Upper lobe of right lung (tissue), 1 donor: ENCODE results near the gene SLC25A21. TPM values are rescaled to one million over a fixed set of nuclear protein-coding genes. Genes with fewer than 3 reads are reported as not detected.
A peak's percentile ranks its signal among the peaks of the same experiment; 100 is the strongest.
"Not testable (repeated sequence)": the region's sequence is repeated elsewhere in the genome, so short reads cannot be mapped to it uniquely, and the experiment has no call there.

Source experiments
- ATAC-seq: fragments of 200-7000 bp; cut with Tn5 transposase; one replicate; pipeline ENCODE4 v1.9.1; 2020; ENCODE audit warnings: mild to moderate bottlenecking, moderate library complexity
- DNase-seq: peaks from one replicate; pipeline ENCODE4 v3.0.0-alpha.2; 2020
- H3K27ac ChIP-seq: fragments of 200-600 bp; one replicate; pipeline ENCODE4 v1.8.0; 2022
- H3K27me3 ChIP-seq: fragments of 200-600 bp; one replicate; pipeline ENCODE4 v1.8.0; 2022; ENCODE audit warnings: mild to moderate bottlenecking
- H3K36me3 ChIP-seq: fragments of 200-600 bp; one replicate; pipeline ENCODE4 v1.8.0; 2022
- H3K4me1 ChIP-seq: fragments of 200-600 bp; one replicate; pipeline ENCODE4 v1.8.0; 2022
- H3K4me3 ChIP-seq: fragments of 200-600 bp; one replicate; pipeline ENCODE4 v1.8.0; 2022; ENCODE audit warnings: mild to moderate bottlenecking
- H3K9me3 ChIP-seq: fragments of 200-600 bp; one replicate; pipeline ENCODE4 v1.8.0; 2022
- CTCF ChIP-seq: fragments of 200-600 bp; IDR thresholded peaks from one replicate; pipeline ENCODE4 v1.8.0; 2022; ENCODE audit warnings: antibody characterized with exemption
- intact Hi-C: fragments of 100-400 bp; cut with DNase I; formaldehyde crosslinking; loops from one replicate; pipeline ENCODE4 v1.11.0; 2022
- total RNA-seq: library from RNA; stranded (reverse); fragmentation: NEBNext Ultra II Directional; extraction: Animal tissue kit (Norgen Biotek cat#: 25700); gene quantifications from one replicate; pipeline ENCODE4 v1.2.1, GENCODE V29; 2021
- donor health status: DM: no; HTN: yes; CAD: no; lungs with severe emphysema.

Gene SLC25A21
- total RNA-seq, 1 donor from 2014 or later, result 0.35 TPM

GRCh38 chr14:37081218-37081617 lies 91.2 kb downstream of the SLC25A21 start:
- Histone ChIP-seq H3K9me3 (no peaks in the 10 kb centered on the region), H3K27me3 (no peaks in the 10 kb centered on the region), H3K36me3 (no peaks in the 10 kb centered on the region), H3K4me1 (no peaks in the 10 kb centered on the region), H3K27ac (no peak overlapping the region), H3K4me3 (no peak overlapping the region)
- intact Hi-C loops, result no loop called here
- TF ChIP-seq CTCF, result no peak
- DNase-seq, result no peak
- no peak for ATAC-seq

- Histone ChIP-seq H3K27me3 (no peaks in the 10 kb centered on the region), H3K27ac (no peak overlapping the region), H3K9me3 (no peaks in the 10 kb centered on the region), H3K36me3 (no peaks in the 10 kb centered on the region), H3K4me3 (no peak overlapping the region), H3K4me1 (no peaks in the 10 kb centered on the region)
- DNase-seq (no peak), ATAC-seq (no peak)
- no peak for TF ChIP-seq CTCF
- intact Hi-C loops, result no loop called here
These were observed 94.3 kb downstream of the SLC25A21 start for GRCh38 chr14:37078131-37078530.

- not testable (repeated sequence) for DNase-seq, ATAC-seq
These were observed 98.1 kb downstream of the SLC25A21 start for GRCh38 chr14:37074320-37074719.

GRCh38 chr14:37063467-37064240 lies 108.8 kb downstream of the SLC25A21 start:
- intact Hi-C loops, result no loop called here
- Histone ChIP-seq H3K9me3 (no peaks in the 10 kb centered on the region), H3K36me3 (no peaks in the 10 kb centered on the region), H3K4me3 (no peak overlapping the region), H3K27ac (no peak overlapping the region), H3K4me1 (no peaks in the 10 kb centered on the region), H3K27me3 (no peaks in the 10 kb centered on the region)
- DNase-seq (no peak), ATAC-seq (no peak)
- TF ChIP-seq CTCF, result no peak

More at GRCh38 chr14:37074320-37074719, 98.1 kb downstream of the SLC25A21 start:
- H3K36me3 ChIP-seq, H3K4me3 ChIP-seq, intact Hi-C loops, H3K27me3 ChIP-seq, H3K4me1 ChIP-seq, H3K27ac ChIP-seq, H3K9me3 ChIP-seq: not testable (repeated sequence)

GRCh38 chr14:37062191-37062803 lies 110.1 kb downstream of the SLC25A21 start:
- peak; percentile 48 for ATAC-seq
- intact Hi-C loops, result no loop called here
- Histone ChIP-seq H3K4me1 (no peaks in the 10 kb centered on the region), H3K4me3 (no peak overlapping the region), H3K27ac (no peak overlapping the region), H3K27me3 (no peaks in the 10 kb centered on the region), H3K9me3 (no peaks in the 10 kb centered on the region), H3K36me3 (no peaks in the 10 kb centered on the region)
- no peak for DNase-seq
- no peak for TF ChIP-seq CTCF

GRCh38 chr14:37061697-37062096 lies 110.7 kb downstream of the SLC25A21 start:
- Histone ChIP-seq H3K36me3 (no peaks in the 10 kb centered on the region), H3K4me3 (no peak overlapping the region), H3K27ac (no peak overlapping the region), H3K27me3 (no peaks in the 10 kb centered on the region), H3K4me1 (no peaks in the 10 kb centered on the region), H3K9me3 (no peaks in the 10 kb centered on the region)
- ATAC-seq (peak; percentile 85), DNase-seq (no peak)
- intact Hi-C loops, result no loop called here
- no peak for TF ChIP-seq CTCF
